ENCODE results near the gene UBALD1. TPM values are rescaled to one million over a fixed set of nuclear protein-coding genes. Genes with fewer than 3 reads are reported as not detected.

Gene UBALD1
- polyA plus RNA-seq, 1 donor (not counting 4 experiments of a cell fraction or from before 2014, with no cell fraction given) = 4.0 TPM

- Histone ChIP-seq H3K36me3 (ENCODE audit: control insufficient read depth in 2 of 2, extremely low read depth in 1 of 2, insufficient read depth in 2 of 2, low read length in 2 of 2) (peaks cover 0 to under 1% of the 10 kb centered on the region in 2 experiments), H3K9me3 (ENCODE audit: control insufficient read depth, low read depth, low read length) (no peaks in the 10 kb centered on the region), H3K27ac (ENCODE audit: control insufficient read depth, insufficient read depth, low read length) (peak overlapping the region; percentile 84), H3K4me3 (ENCODE audit: control insufficient read depth in 2 of 3, extremely low read depth in 1 of 3, insufficient read depth in 2 of 3, low read depth in 1 of 3, low read length in 3 of 3) (peak overlapping the region; percentile 1 to 57 (median 32)), H2AFZ (ENCODE audit: control insufficient read depth, low read length) (peak overlapping the region; percentile 95), H3K79me2 (ENCODE audit: control insufficient read depth, insufficient read depth, low read length) (peaks cover 34% of the 10 kb centered on the region), H3K9ac (ENCODE audit: control insufficient read depth, extremely low read depth, insufficient read depth, low read length) (peak overlapping the region; percentile 73), H4K20me1 (ENCODE audit: control insufficient read depth, extremely low read depth, insufficient read depth, low read length) (no peaks in the 10 kb centered on the region), H3K9me1 (ENCODE audit: control insufficient read depth, extremely low read depth, insufficient read depth, low read length) (no peaks in the 10 kb centered on the region), H3K27me3 (ENCODE audit: control insufficient read depth, extremely low read depth, insufficient read depth, low read length) (no peaks in the 10 kb centered on the region), H3K4me1 (ENCODE audit: control insufficient read depth, extremely low read depth, insufficient read depth, low read length) (peaks cover 38% of the 10 kb centered on the region), H3K4me2 (ENCODE audit: control insufficient read depth, extremely low read depth, insufficient read depth, low read depth, low read length) (peak overlapping the region; percentile 88)
- dilution Hi-C loops (cut with MboI; ENCODE audit: extremely low pct_ligation_motif_present, low sequenced_read_pairs) = no loop called here
- DNase-seq (ENCODE audit: low read depth, low spot score) = no peak
- FAIRE-seq = no peak
- no peak for TF ChIP-seq EZH2 (IDR thresholded peaks at IDR 0.05; ENCODE audit: low read length)
- TF ChIP-seq, protein P1, sequence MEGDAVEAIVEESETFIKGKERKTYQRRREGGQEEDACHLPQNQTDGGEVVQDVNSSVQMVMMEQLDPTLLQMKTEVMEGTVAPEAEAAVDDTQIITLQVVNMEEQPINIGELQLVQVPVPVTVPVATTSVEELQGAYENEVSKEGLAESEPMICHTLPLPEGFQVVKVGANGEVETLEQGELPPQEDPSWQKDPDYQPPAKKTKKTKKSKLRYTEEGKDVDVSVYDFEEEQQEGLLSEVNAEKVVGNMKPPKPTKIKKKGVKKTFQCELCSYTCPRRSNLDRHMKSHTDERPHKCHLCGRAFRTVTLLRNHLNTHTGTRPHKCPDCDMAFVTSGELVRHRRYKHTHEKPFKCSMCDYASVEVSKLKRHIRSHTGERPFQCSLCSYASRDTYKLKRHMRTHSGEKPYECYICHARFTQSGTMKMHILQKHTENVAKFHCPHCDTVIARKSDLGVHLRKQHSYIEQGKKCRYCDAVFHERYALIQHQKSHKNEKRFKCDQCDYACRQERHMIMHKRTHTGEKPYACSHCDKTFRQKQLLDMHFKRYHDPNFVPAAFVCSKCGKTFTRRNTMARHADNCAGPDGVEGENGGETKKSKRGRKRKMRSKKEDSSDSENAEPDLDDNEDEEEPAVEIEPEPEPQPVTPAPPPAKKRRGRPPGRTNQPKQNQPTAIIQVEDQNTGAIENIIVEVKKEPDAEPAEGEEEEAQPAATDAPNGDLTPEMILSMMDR (optimal IDR thresholded peaks at IDR 0.05 in 1 of 3, IDR thresholded peaks at IDR 0.05 in 1 of 3, conservative IDR thresholded peaks at IDR 0.05 in 1 of 3; ENCODE audit: extremely low read depth in 1 of 3, insufficient read depth in 2 of 3, low read length in 3 of 3) = no peak
These were observed 827 bp upstream of the UBALD1 start for GRCh38 chr16:4615384-4616046.

DNA sequence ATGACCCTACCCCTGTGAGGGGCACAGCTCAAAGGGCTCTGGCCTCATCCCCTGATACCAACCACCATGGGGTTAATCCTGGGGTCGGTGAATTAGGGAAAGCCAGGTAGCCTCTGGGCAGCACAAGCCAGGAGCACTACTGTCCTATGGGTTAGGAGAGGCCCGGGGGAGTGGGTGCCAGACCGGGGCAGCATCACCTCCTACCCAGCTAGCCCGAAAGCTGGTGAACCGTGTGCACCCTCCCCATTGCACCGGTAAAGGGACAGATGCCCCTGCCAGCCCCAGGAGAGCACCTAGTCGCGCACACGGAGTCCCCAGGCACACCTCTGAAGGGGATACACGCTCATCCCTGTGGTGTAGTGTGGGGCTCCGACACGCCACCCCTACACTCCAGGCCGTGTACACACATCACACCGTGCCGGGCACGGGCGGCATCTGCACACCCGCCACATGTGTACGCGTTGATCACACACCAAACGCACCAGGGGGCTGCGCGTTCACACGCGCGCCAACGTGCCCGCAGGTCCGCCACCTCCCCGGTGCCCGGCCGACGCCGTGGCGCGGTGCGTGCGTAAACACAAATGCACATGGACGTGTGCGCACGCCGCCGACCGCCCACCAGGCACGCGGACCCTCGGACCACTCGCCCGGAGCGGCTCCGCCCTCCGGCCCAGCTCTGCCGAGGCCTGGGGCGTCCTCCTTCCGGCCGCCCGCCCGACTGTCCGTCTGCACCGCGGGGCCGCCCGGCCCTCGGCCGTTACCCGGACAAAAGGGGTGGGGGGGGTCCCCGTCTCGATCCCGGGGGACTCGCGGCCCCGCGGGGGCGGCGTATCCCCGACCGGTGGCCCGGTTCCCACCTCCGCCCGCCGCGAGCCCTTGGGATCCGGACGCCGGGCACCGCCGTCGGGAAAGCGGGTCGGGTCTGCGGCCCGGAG is 785 bp downstream of the UBALD1 start:
- Histone ChIP-seq H3K9me3 (ENCODE audit: control insufficient read depth, low read depth, low read length) (no peaks in the 10 kb centered on the region), H3K4me2 (ENCODE audit: control insufficient read depth, extremely low read depth, insufficient read depth, low read depth, low read length) (peak overlapping the region; percentile 89), H4K20me1 (ENCODE audit: control insufficient read depth, extremely low read depth, insufficient read depth, low read length) (no peaks in the 10 kb centered on the region), H3K79me2 (ENCODE audit: control insufficient read depth, insufficient read depth, low read length) (peaks cover 35% of the 10 kb centered on the region), H3K9ac (ENCODE audit: control insufficient read depth, extremely low read depth, insufficient read depth, low read length) (peak overlapping the region; percentile 87), H3K27ac (ENCODE audit: control insufficient read depth, insufficient read depth, low read length) (peak overlapping the region; percentile 78), H3K9me1 (ENCODE audit: control insufficient read depth, extremely low read depth, insufficient read depth, low read length) (no peaks in the 10 kb centered on the region), H2AFZ (ENCODE audit: control insufficient read depth, low read length) (peak overlapping the region; percentile 53), H3K4me1 (ENCODE audit: control insufficient read depth, extremely low read depth, insufficient read depth, low read length) (peaks cover 33% of the 10 kb centered on the region), H3K27me3 (ENCODE audit: control insufficient read depth, extremely low read depth, insufficient read depth, low read length) (no peaks in the 10 kb centered on the region), H3K36me3 (ENCODE audit: control insufficient read depth in 2 of 2, extremely low read depth in 1 of 2, insufficient read depth in 2 of 2, low read length in 2 of 2) (peaks cover 0 to 4% of the 10 kb centered on the region in 2 experiments), H3K4me3 (ENCODE audit: control insufficient read depth in 2 of 3, extremely low read depth in 1 of 3, insufficient read depth in 2 of 3, low read depth in 1 of 3, low read length in 3 of 3) (peak overlapping the region; percentile 65 to 83 (median 68))
- dilution Hi-C loops (cut with MboI; ENCODE audit: extremely low pct_ligation_motif_present, low sequenced_read_pairs) = no loop called here
- TF ChIP-seq, protein P1 (optimal IDR thresholded peaks at IDR 0.05 in 1 of 3, IDR thresholded peaks at IDR 0.05 in 1 of 3, conservative IDR thresholded peaks at IDR 0.05 in 1 of 3; ENCODE audit: extremely low read depth in 1 of 3, insufficient read depth in 2 of 3, low read length in 3 of 3) = no peak
- TF ChIP-seq EZH2 (IDR thresholded peaks at IDR 0.05; ENCODE audit: low read length) = no peak
- no peak for FAIRE-seq
- no peak for DNase-seq (ENCODE audit: low read depth, low spot score)
